HFFc6 (cell line): Measurements from ENCODE around the gene KRTAP9-1. TPM values are rescaled to one million over a fixed set of nuclear protein-coding genes. Genes with fewer than 3 reads are reported as not detected.

Experiments used
- DNase-seq: peaks from one replicate; pipeline ENCODE4 v3.0.0-alpha.2; 2018
- H3K27ac Mint-ChIP-seq: 2 replicates; pipeline ENCODE4 v1.8.0; 2020; ENCODE audit warnings: mild to moderate bottlenecking, mixed read lengths
- H3K27me3 Mint-ChIP-seq: 2 replicates; pipeline ENCODE4 v1.8.0; 2021; ENCODE audit warnings: mild to moderate bottlenecking, moderate library complexity, mixed read lengths; ENCODE audit not compliant: insufficient read depth
- H3K36me3 Mint-ChIP-seq: 2 replicates; pipeline ENCODE4 v1.8.0; 2021; ENCODE audit warnings: low read depth, mixed read lengths
- H3K4me1 Mint-ChIP-seq: 2 replicates; pipeline ENCODE4 v1.8.0; 2020; ENCODE audit warnings: low read depth, mixed read lengths
- H3K4me3 Mint-ChIP-seq: 2 replicates; pipeline ENCODE4 v1.8.0; 2020; ENCODE audit warnings: mild to moderate bottlenecking, moderate library complexity, mixed read lengths
- H3K9me3 Mint-ChIP-seq: 2 replicates; pipeline ENCODE4 v1.8.0; 2020; ENCODE audit warnings: mild to moderate bottlenecking, mixed read lengths
- CTCF ChIP-seq: fragments of 200-600 bp; sonication (generic); IDR thresholded peaks from 2 replicates; pipeline ENCODE4 v1.5.0; 2021; ENCODE audit warnings: antibody characterized with exemption, mild to moderate bottlenecking
- total RNA-seq, 6 experiments: library from RNA; stranded (reverse); fragmentation: NEBNext Ultra II Directional; extraction: Animal tissue kit (Norgen Biotek cat#: 25700); gene quantifications; 2 replicates in 1 of 6; 3 replicates in 5 of 6; pipeline ENCODE4 v1.2.3, GENCODE V29; 2021

KRTAP9-1 gene
- total RNA-seq, 6 experiments from 2014 or later = not detected

GRCh38 chr17:41185001-41185400, 4.7 kb upstream of the KRTAP9-1 start:
- H3K36me3 Mint-ChIP-seq = no peaks in the 10 kb centered on the region
- no peak overlapping the region for H3K27ac Mint-ChIP-seq
- no peak for TF ChIP-seq CTCF
- H3K9me3 Mint-ChIP-seq = peaks cover 5% of the 10 kb centered on the region; the same call in 1 of the 2 replicates
- peaks cover 12% of the 10 kb centered on the region for H3K27me3 Mint-ChIP-seq
- DNase-seq = no peak
- H3K4me3 Mint-ChIP-seq = no peak overlapping the region
- H3K4me1 Mint-ChIP-seq = peaks cover 11% of the 10 kb centered on the region

- no peak for DNase-seq
Measured at GRCh38 chr17:41186872-41187271, 2.8 kb upstream of the KRTAP9-1 start.

GRCh38 chr17:41190328-41190727, 641 bp downstream of the KRTAP9-1 start:
- H3K36me3 Mint-ChIP-seq = no peaks in the 10 kb centered on the region
- no peak overlapping the region for H3K4me3 Mint-ChIP-seq
- peaks cover 3% of the 10 kb centered on the region; the same call in 1 of the 2 replicates for H3K9me3 Mint-ChIP-seq
- H3K4me1 Mint-ChIP-seq = peaks cover 5% of the 10 kb centered on the region
- TF ChIP-seq CTCF = no peak
- no peak for DNase-seq
- peaks cover 8% of the 10 kb centered on the region for H3K27me3 Mint-ChIP-seq
- H3K27ac Mint-ChIP-seq = no peak overlapping the region; the same call in 1 of the 2 replicates

More at GRCh38 chr17:41186872-41187271, 2.8 kb upstream of the KRTAP9-1 start:
- no peak overlapping the region for H3K4me3 Mint-ChIP-seq
- no peaks in the 10 kb centered on the region for H3K36me3 Mint-ChIP-seq
- TF ChIP-seq CTCF = no peak
- no peak overlapping the region for H3K27ac Mint-ChIP-seq
- peaks cover 5% of the 10 kb centered on the region; the same call in 1 of the 2 replicates for H3K4me1 Mint-ChIP-seq
- H3K9me3 Mint-ChIP-seq = peaks cover 5% of the 10 kb centered on the region; the same call in 1 of the 2 replicates
- peaks cover 12% of the 10 kb centered on the region for H3K27me3 Mint-ChIP-seq

GRCh38 chr17:41196068-41196467, 6.4 kb downstream of the KRTAP9-1 start:
- H3K4me1 Mint-ChIP-seq = peaks cover 13% of the 10 kb centered on the region
- H3K36me3 Mint-ChIP-seq = peaks cover 6% of the 10 kb centered on the region
- TF ChIP-seq CTCF = no peak
- H3K27ac Mint-ChIP-seq = no peak overlapping the region
- no peak for DNase-seq
- peaks cover 3% of the 10 kb centered on the region; the same call in 1 of the 2 replicates for H3K9me3 Mint-ChIP-seq
- H3K4me3 Mint-ChIP-seq = no peak overlapping the region
- H3K27me3 Mint-ChIP-seq = peaks cover 4% of the 10 kb centered on the region

GRCh38 chr17:41199421-41200078, 9.9 kb downstream of the KRTAP9-1 start:
- Mint-ChIP-seq H3K4me1 (peaks cover 13% of the 10 kb centered on the region), H3K4me3 (no peak overlapping the region)
- DNase-seq = no peak

More at GRCh38 chr17:41199421-41200078, 9.9 kb downstream of the KRTAP9-1 start:
- Mint-ChIP-seq H3K36me3 (peaks cover 6% of the 10 kb centered on the region), H3K27me3 (peaks cover 2% of the 10 kb centered on the region; the same call in 1 of the 2 replicates), H3K27ac (no peak overlapping the region), H3K9me3 (no peaks in the 10 kb centered on the region)
- no peak for TF ChIP-seq CTCF
